Stomach (tissue), 9 donors: ENCODE data around the gene OR2T10. TPM values are rescaled to one million over a fixed set of nuclear protein-coding genes. Genes with fewer than 3 reads are reported as not detected.
"Not testable (repeated sequence)": the region's sequence is repeated elsewhere in the genome, so short reads cannot be mapped to it uniquely, and the experiment has no call there.

Source experiments
- DNase-seq, 2 donors: peaks; one replicate each; pipeline versions ENCODE4 v3.0.0 to v3.0.0-alpha.2; 2013 to 2019
- H3K27ac ChIP-seq, 5 donors: fragments of 200-600 bp in 4 of 5; sonication (generic) in 4 of 5; one replicate each; pipeline ENCODE4 v1.5.1; 2013 to 2019; ENCODE audit warnings: mild to moderate bottlenecking in 1 of 5, moderate library complexity in 1 of 5
- H3K27me3 ChIP-seq, 3 donors: fragments of 200-600 bp; sonication (generic); one replicate each; pipeline ENCODE4 v1.5.1; 2017 to 2019; ENCODE audit warnings: mixed run types in 1 of 3
- H3K36me3 ChIP-seq, 4 donors: fragments of 200-600 bp; sonication (generic); 1 replicate in 3 of 4; 2 replicates in 1 of 4; pipeline ENCODE4 v1.5.1; 2016 to 2019
- H3K4me1 ChIP-seq, 4 donors: fragments of 200-600 bp; sonication (generic); one replicate each; pipeline ENCODE4 v1.5.1; 2016 to 2019
- H3K4me3 ChIP-seq, 4 donors: fragments of 200-600 bp; sonication (generic) in 3 of 4; one replicate each; pipeline ENCODE4 v1.5.1; 2016 to 2019; ENCODE audit warnings: mild to moderate bottlenecking in 1 of 4
- H3K9me3 ChIP-seq, 4 donors: fragments of 200-600 bp; sonication (generic); one replicate each; pipeline ENCODE4 v1.5.1; 2016 to 2019
- WGBS, 5 donors: extraction: QIAGEN DNeasy Blood & Tissue Kit in 3 of 5; methylation state at CpG; one replicate each; pipeline versions ENCODE4 v1.1.5 to v1.1.7; 2013 to 2018; 5-methylcytosine and 5-hydroxymethylcytosine counted together
- intact Hi-C: fragments of 100-400 bp; cut with DNase I; formaldehyde crosslinking; loops from one replicate; pipeline ENCODE4 v1.15.1; 2023; ENCODE audit warnings: low total_unique reads
- polyA plus RNA-seq, 3 donors: library from polyadenylated mRNA; stranded (reverse); fragments of 200-250 nt; gene quantifications; one replicate each; pipeline ENCODE4 v1.2.3, GENCODE V29; 2013
- small RNA-seq, 4 donors: library from RNA; depleted of rRNA; stranded (forward); fragments of <200 nt; gene quantifications; one replicate each; pipeline ENCODE3, GENCODE V24; 2016
- total RNA-seq, 5 donors: library from RNA; depleted of rRNA; stranded (reverse); fragments of >200 nt; gene quantifications; one replicate each; pipeline versions ENCODE4 v1.1.0 to v1.2.3, GENCODE V29; 2014 to 2016
- donor health status: healthy with polysubstance abuse.
- donor health status: Bipolar disorder and iron deficiency.
- donor health status: healthy.

Gene OR2T10
- total and polyA plus RNA-seq, 8 donors = not detected

DNA sequence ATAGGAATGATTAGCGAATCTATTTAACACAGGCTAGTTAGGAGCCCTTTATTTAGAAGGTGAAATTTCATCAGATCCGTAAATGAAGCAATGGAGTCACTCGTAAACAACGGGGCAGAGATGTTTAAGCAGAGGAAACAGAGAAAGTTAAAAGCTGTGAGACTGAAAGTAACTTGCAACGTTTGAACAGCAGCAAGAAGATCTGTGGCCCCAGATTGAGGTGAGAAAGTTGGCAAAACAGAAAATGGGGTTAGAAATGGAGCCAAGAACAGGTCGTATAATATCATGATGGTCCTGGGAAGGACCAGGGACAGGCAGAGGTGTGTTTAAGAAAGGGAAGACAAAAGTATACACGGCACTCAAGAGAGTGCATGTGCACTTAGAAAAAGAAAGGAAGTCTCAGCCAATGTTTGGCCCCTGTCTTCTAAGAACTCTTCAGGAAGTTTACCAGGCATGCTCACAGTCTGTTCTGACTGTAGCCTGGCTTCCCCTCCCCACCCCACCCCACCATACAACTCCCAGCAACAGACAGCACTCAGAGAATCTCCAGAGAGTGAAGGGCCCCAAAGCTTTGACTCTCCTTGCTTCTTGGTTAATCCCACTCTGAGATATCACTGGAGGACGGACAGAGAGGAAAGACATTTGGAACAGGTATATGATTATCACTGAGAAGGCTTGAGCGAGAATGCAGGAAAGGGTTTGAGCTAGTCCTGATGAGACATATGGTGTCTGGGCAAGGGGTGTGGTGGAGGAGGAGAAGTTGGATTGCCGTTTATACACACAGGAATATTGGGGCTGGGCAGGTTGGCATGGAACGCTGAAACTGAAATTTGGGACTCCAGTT is 31.7 kb downstream of the OR2T10 start:
- H3K36me3 ChIP-seq, intact Hi-C loops, DNase-seq, H3K27ac ChIP-seq, H3K4me1 ChIP-seq, H3K4me3 ChIP-seq, H3K27me3 ChIP-seq, H3K9me3 ChIP-seq: not testable (repeated sequence)
- 61 to 73% (median 68%) methylated on average over 11 of the region's 11 CpGs for WGBS, 5 donors

DNA sequence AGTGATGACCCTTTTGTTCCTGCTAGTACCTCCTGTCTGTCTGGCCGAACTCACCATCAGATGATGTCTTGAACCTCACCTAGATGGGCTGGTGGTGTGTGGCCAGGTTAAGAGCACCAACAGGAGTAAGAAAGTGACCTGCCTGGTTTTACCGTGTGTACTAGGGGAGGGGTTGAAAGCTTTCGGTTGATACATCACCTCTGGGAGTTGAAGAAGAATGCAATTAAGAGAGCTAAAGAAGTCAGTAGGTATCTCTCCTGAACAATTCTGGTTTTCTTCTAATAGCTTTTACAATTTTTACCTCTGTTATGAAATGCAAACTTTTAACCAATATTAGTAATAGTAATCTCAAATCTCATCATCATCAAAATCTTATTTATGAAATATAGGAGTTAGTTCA is 34.8 kb downstream of the OR2T10 start, which contains the start of gene OR2T29:
OR2T29 (minus strand) TSS at position 101 of the 400 bp plus-strand sequence. CDS start 3,281 bp downstream, outside the sequence.
- H3K27me3 ChIP-seq, intact Hi-C loops, H3K4me1 ChIP-seq, H3K27ac ChIP-seq, H3K4me3 ChIP-seq, H3K36me3 ChIP-seq, H3K9me3 ChIP-seq, DNase-seq: not testable (repeated sequence)
- WGBS, 5 donors = 50 to 95% (median 77%) methylated on average over 1 to 3 of the region's 3 CpGs

- H3K9me3 ChIP-seq, intact Hi-C loops, DNase-seq, H3K36me3 ChIP-seq, H3K27me3 ChIP-seq, H3K4me3 ChIP-seq, H3K27ac ChIP-seq, H3K4me1 ChIP-seq: not testable (repeated sequence)
- no CpG with 5 or more reads among the region's 6 CpGs for WGBS, 5 donors
These were observed 46.5 kb downstream of the OR2T10 start for GRCh38 chr1:248551027-248551426.

DNA sequence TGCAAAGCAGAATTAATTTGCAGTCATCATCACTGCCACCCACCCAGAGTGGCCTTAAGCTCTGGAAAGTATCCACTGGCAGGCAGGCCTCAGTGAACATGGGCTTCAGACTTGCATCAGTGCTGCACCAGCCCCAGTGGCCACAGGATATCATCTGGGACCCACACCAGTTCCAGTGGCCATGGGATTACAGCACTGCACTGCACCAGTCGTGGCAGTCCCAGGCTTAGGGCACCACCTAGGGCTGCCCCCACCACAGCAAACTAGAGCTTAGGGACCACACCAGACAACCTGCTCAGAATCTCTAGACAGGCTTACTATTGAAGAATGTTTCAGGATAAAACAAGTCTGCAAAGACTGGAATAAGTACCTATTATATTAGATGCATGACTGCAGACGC is 50.1 kb downstream of the OR2T10 start:
- intact Hi-C loops, H3K36me3 ChIP-seq, DNase-seq, H3K9me3 ChIP-seq, H3K4me1 ChIP-seq, H3K27ac ChIP-seq, H3K4me3 ChIP-seq, H3K27me3 ChIP-seq: not testable (repeated sequence)
- WGBS, 5 donors = no CpG with 5 or more reads among the region's 2 CpGs

Small RNA genes lying within 50 kb of the gene (small RNA-seq; reads per million reads assigned to genes)
- 0 reads per million in 4 donors for gene RF00019

Other genes with a start within 250 kb of the OR2T10 start
- gene OR14C36, start 248.9 kb downstream of the OR2T10 start, total RNA-seq = not detected
- not detected for gene OR14C36, start 248.9 kb downstream of the OR2T10 start, polyA plus RNA-seq
- not detected for gene OR2T4, start 236.0 kb downstream of the OR2T10 start, total RNA-seq
- gene OR2T4, start 236.0 kb downstream of the OR2T10 start, polyA plus RNA-seq = not detected
- under 1 TPM in 1 of 5 donors, not detected in 4; under 0.01 TPM for gene OR2T6, start 222.0 kb downstream of the OR2T10 start, total RNA-seq
- gene OR2T6, start 222.0 kb downstream of the OR2T10 start, polyA plus RNA-seq = not detected
- gene OR2T1, start 194.7 kb downstream of the OR2T10 start, total RNA-seq = not detected
- gene OR2T1, start 194.7 kb downstream of the OR2T10 start, polyA plus RNA-seq = not detected
- gene OR2T2, start 152.1 kb downstream of the OR2T10 start, total RNA-seq = not detected
- not detected for gene OR2T2, start 152.1 kb downstream of the OR2T10 start, polyA plus RNA-seq
- gene OR2T3, start 124.3 kb downstream of the OR2T10 start, total RNA-seq = not detected
- gene OR2T3, start 124.3 kb downstream of the OR2T10 start, polyA plus RNA-seq = not detected
- gene OR2T5, start 109.1 kb downstream of the OR2T10 start, total RNA-seq = not detected
- not detected for gene OR2T5, start 109.1 kb downstream of the OR2T10 start, polyA plus RNA-seq
- gene OR2G6, start 89.6 kb downstream of the OR2T10 start, total RNA-seq = not detected
- gene OR2G6, start 89.6 kb downstream of the OR2T10 start, polyA plus RNA-seq = not detected
- not detected for gene OR2T29, start 34.9 kb downstream of the OR2T10 start, total RNA-seq
- gene OR2T29, start 34.9 kb downstream of the OR2T10 start, polyA plus RNA-seq = not detected
- not detected for gene OR2T34, start 22.9 kb downstream of the OR2T10 start, total RNA-seq
- gene OR2T34, start 22.9 kb downstream of the OR2T10 start, polyA plus RNA-seq = not detected
- not detected for gene OR2T11, start 37.4 kb upstream of the OR2T10 start, total RNA-seq
- gene OR2T11, start 37.4 kb upstream of the OR2T10 start, polyA plus RNA-seq = not detected
- gene OR2T35, start 47.6 kb upstream of the OR2T10 start, total RNA-seq = not detected
- not detected for gene OR2T35, start 47.6 kb upstream of the OR2T10 start, polyA plus RNA-seq
- gene OR2T27, start 57.8 kb upstream of the OR2T10 start, total RNA-seq = not detected
- not detected for gene OR2T27, start 57.8 kb upstream of the OR2T10 start, polyA plus RNA-seq
- not detected for gene OR14I1, start 105.1 kb upstream of the OR2T10 start, total RNA-seq
- gene OR14I1, start 105.1 kb upstream of the OR2T10 start, polyA plus RNA-seq = not detected
- 10 to 100 TPM in 1 of 5 donors, not detected in 4; 48.4 TPM for gene LYPD8, start 158.1 kb upstream of the OR2T10 start, total RNA-seq
- 1 to 10 TPM in 1 of 3 donors, not detected in 2; 1.1 TPM for gene LYPD8, start 158.1 kb upstream of the OR2T10 start, polyA plus RNA-seq
- gene SH3BP5L, start 228.2 kb upstream of the OR2T10 start, total RNA-seq = 10 to 100 TPM; 11.6 to 20.0 (median 14.9) TPM
- gene SH3BP5L, start 228.2 kb upstream of the OR2T10 start, polyA plus RNA-seq = 10 to 100 TPM in 2 of 3 donors, 1 to 10 TPM in 1; 9.6 to 13.6 (median 10.6) TPM
- 100 to 1,000 TPM in 1 of 5 donors, 10 to 100 TPM in 4; 17.1 to 142 (median 57.8) TPM for gene ZNF672, start 240.5 kb upstream of the OR2T10 start, total RNA-seq
- gene ZNF672, start 240.5 kb upstream of the OR2T10 start, polyA plus RNA-seq = 10 to 100 TPM; 13.0 to 18.0 (median 17.1) TPM